Measurements from ENCODE around the gene TSPY10.
"Not testable (repeated sequence)": the region's sequence is repeated elsewhere in the genome, so short reads cannot be mapped to it uniquely, and the experiment has no call there.

- TF ChIP-seq, protein P1, sequence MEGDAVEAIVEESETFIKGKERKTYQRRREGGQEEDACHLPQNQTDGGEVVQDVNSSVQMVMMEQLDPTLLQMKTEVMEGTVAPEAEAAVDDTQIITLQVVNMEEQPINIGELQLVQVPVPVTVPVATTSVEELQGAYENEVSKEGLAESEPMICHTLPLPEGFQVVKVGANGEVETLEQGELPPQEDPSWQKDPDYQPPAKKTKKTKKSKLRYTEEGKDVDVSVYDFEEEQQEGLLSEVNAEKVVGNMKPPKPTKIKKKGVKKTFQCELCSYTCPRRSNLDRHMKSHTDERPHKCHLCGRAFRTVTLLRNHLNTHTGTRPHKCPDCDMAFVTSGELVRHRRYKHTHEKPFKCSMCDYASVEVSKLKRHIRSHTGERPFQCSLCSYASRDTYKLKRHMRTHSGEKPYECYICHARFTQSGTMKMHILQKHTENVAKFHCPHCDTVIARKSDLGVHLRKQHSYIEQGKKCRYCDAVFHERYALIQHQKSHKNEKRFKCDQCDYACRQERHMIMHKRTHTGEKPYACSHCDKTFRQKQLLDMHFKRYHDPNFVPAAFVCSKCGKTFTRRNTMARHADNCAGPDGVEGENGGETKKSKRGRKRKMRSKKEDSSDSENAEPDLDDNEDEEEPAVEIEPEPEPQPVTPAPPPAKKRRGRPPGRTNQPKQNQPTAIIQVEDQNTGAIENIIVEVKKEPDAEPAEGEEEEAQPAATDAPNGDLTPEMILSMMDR (IDR thresholded peaks at IDR 0.05; ENCODE audit: low read depth, low read length): not testable (repeated sequence)
- TF ChIP-seq POLR2A (IDR thresholded peaks at IDR 0.05; ENCODE audit: extremely low read depth, insufficient read length); MAX (IDR thresholded peaks at IDR 0.05; ENCODE audit: low read depth, low read length): not testable (repeated sequence)
These were observed 40.7 kb upstream of the TSPY10 start, which contains the start of gene TSPY9 for GRCh38 chrY:9486967-9487366.
